HG02588 (cell line): ENCODE results near the gene HRH2.
"Not testable (repeated sequence)": the region's sequence is repeated elsewhere in the genome, so short reads cannot be mapped to it uniquely, and the experiment has no call there.

ENCODE experiments used
- ATAC-seq: cut with Tn5 transposase; IDR thresholded peaks from one replicate; pipeline ENCODE4 v1.9.1; 2021; ENCODE audit warnings: mild to moderate bottlenecking, moderate library complexity; ENCODE audit not compliant: unreplicated experiment

HRH2 gene

DNA sequence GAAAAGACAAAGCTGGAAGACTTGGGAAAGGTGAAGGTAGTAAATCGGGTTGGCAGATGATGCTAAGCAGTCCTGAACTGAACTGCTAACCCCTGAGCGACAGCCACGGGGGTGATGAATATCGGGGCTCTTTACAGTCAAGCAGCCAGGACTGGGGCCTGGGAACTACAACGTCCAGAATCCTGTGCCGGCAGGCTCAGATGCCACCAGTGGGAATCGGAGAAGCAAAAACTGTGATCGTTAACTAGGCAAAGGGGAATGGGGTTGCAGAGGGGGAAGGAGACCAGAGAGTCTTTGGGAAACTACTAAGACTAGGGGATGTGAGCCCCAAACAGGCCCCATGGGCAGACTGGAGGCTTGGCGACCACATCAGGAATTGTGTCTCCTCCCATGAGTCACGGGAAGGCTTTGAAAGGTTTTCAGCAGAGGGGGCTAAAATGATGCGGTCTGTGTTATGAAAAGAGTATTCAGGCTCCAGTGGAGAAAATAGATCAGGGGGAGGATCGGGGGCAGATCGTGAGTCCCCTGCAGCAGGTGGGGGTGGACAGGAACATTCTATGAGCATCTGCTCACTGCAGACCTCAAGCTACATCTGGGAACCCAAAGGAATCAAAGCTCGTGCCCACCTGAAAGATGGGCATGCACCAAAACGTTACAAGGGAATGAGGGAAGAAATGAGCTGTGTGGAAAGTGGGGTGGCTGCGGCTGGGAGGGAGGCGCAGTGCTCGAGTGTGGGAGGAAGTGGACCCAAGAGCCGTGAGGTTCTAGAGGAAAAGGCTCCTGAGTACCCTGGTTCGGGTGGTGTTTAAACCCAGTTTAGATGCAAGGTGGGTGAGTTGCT, 53.8 kb downstream of the HRH2 start:
- ATAC-seq: no peak

DNA sequence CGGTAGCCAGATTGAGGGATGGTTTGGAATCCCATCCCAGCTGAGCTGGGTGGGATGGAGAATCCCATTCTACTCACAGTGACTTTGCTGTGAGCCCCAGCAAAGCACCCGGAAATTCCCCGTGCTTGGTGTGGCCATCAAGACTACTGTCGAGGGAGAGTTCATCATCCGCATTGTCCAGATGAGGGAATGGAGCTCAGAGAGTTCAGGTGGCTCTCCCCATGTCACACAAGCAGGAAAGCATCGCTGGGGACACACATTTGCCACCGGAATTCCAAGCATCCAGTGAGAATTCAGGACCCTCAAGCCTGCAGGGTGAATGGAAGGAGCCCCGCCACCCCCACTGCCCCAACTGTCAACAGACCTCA, 54.4 kb downstream of the HRH2 start:
- ATAC-seq: no peak

DNA sequence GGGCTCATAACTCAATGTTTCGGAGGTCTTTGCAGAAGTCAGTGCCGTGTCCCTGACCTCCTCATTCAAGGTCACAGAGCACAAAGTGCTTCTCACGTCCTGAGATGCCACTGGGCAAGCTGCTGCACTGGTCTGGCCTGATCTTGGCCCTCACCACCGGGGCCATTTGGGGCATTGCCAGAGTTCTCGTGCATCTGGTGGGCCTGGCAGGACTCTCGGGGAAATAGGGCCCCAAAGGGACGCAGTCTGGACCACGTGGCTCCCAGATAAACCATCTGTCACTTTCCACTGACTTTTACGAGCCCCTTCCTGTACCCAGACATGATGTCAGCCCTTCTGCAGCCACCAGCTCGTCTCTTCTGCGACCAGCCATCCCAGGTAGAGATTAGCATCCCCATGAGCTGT, 54.8 kb downstream of the HRH2 start:
- no peak for ATAC-seq

DNA sequence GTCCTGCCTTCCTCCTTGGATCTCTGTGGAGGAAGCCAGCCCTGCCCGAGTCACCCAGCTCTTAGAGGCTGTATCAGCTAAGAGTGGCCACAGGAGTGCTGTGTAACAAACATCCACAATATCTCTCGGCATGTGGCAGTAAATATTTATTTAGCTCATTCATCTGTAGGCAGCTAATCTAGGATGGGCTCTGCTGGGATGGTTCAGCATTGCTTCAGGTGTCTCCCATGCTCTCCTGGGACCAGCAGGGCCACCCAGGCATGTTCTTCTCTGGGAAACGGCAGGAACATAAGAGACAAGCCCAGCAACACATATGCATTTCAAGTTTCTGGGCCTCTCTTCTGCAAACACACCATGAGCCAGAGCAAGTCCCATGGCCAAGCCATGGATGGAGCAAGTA, 56.1 kb downstream of the HRH2 start:
- ATAC-seq: no peak

DNA sequence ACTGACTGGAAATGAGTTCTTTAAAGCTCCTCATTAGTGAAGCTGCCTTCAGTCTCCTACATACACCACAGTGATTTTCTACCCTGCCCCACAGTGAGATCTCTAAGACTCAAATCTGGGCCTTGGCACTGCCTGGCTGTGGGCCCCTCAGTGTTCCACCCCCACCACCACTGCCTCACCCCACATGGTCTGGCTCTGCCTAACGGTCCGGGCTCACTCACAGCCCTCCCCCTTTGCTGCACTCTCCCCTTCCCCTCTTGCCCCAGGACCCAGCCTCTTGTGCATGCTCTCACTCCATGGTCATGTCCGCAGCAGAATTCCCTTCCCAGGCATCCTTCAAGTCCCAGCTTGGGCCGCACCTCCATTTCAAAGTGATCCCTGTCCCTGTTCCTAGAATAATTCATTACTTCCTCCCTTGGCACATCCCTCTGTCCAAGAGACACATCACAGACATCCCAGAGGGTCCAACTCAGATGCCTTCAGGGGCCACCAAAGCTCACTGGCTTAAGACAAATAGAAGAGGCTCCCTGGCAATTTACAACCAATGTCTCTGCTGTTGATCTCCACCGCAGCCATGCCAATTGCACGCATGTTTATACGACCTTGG, 56.7 kb downstream of the HRH2 start:
- no peak for ATAC-seq

DNA sequence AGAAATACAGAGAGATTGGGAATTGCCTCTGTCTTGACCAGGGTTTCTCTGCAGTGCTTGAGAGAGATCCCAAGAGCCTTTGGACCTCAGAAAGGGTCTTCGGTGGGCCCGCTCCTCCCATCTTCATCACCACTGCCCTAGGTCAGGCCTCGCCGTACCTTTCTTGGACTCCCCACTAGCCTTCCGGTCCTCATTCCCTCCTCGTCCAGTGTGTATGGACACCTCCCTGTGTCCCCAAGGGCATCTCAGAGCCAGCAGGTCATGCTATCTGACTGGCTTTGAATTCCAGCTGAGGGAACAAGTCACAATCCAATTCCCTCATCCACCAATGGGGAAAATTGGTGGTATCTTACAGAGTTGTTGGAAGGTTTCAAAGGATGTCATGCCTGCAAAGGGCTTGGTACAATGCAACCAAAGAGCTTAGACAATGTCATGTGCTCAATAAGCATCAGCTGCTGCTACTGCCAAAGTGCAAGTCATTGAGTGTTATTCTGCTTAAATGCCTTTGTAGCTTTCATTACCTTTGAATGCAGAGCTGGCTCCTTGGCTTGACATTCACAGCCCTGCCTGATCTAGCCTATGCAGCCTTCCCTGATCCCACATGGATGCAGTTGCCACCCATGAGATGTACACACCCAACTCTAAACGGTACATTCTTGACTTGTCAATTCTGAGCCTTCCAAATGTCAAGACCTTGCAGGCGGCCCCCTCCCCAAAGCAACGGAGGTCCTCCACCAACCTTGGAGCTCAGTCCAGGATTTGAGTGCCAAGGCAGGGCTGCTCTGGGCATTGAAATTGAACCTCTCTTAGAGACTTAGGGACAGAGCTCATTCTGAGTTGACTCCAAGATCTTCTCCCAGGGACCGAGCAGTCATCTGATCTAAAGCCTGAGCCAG, 58.0 kb downstream of the HRH2 start:
- no peak for ATAC-seq

DNA sequence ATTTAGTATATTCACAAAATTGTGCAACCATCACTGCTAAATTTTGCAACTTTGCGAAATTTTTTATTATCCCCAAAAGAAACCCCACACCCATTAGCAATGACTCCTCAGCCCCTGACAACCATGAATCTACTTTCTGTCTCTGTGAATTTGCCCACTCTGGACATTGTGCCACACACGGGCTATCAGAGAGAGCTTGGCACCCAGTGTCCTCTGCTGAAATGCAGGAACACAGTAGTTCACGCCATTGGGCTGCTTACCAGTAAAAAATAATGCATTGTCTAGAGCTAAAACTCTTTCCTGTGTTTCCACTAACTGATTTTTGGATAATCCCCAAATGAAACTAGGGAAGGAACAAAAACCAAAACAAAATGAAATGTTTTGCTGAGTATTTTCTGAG, 60.0 kb downstream of the HRH2 start:
- ATAC-seq: no peak

DNA sequence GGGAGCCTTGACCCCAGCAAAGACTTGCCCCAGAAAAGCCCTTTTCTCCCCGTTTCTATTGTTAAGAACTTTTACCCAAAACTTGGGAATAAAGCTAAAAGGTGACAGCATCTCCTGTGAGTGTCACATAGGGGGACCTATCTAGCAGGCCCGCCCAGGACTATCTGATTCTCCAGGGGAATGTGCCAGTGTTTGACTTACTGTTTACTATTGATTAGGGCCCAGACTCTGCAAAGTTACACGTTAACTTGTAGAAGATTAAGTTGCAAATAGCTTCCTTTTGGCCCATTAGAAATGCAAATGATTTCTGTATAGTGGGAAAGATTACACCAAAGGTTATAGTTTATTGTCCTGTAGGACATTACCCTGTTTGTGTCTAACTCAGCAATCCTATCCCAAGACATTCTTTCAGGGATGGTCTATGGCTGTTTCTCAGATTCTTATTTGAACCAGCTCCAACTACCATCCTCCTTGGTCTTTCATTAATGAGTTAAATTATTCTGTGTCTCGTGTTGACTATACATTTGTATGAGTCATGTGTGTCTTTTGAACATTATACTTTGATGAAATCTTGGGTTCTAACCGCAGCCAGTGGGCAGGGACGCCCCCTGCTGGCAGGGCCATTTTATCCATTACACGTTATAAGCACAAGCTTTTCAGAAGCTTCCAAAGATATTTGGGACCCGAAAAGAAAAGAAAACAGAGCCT, 60.7 kb downstream of the HRH2 start:
- ATAC-seq: no peak

DNA sequence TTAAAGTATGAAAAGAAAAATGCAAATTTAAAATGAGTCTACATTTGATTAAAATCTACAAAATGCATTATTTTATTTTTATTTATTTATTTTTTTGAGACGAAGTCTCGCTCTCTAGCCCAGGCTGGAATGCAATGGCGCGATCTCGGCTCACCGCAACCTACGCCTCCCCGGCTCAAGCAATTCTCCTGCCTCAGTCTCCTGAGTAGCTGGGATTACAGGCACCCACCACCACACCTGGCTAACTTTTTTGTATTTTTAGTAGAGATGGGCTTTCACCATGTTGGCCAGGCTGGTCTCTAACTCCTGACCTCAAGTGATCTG, 61.2 kb downstream of the HRH2 start:
- ATAC-seq: not testable (repeated sequence)

DNA sequence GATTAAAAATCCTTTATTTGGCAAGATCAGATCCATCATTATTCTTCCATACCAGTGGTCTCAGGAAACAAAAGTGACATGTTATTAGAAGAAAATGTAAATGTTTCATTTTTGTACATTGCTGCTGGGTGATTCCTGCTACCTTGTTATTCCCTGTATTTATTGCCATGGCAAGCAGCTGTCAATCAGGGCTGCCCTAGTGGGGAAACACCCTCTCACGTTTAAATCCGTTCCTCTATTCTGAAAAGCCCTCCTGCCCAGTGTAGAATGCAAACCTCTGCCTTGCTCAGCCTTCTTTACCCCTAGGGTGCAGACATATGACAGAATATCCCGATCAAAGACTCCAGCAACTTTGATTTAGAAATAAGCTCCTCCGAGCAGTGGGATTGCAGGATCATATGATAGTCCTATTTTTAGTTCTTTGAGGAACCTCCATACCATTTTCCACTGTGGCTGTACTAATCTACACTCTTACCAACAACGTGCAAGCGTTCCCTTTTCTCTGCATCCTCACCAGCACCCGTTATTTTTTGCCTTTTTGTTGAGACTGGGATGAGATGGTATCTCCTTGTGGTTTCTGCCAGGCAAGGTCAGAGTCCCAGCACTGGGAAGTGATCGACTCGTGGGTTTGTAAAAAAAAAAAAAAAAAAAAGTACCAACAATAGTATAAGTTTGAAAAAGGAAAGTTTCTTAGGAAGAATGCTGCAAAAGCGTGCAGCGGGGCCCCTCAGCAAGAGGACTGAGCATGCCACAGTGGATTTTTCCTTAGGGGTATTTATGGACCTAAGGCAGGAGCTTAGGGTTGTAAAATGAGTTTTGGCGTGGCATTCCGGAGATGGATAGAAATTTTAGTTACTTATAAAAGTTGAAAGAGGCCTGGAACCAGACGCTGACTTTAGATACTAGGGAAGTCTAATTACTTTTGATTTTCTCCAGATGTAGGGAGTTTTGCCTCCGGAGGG, 66.7 kb downstream of the HRH2 start:
- no peak for ATAC-seq

DNA sequence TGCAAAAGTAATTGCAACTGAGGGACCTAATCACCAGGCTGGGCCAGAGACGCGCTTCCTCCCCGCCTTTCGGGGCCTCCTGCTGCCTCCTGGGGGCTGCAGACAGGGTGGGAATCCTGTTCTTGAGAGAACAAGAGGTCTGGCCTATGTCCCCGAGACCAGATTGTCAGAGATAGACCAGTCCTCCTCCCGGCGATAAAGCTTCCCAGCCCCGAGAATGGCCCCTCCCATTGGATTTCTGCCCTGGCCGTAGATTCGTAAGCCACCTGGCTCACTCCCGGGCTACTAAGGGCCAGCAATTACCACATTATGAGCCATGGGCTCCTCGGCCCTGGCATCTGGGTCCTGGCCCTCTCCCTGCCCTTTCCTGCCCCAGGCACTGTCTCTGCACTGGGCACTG, 70.4 kb downstream of the HRH2 start:
- no peak for ATAC-seq

DNA sequence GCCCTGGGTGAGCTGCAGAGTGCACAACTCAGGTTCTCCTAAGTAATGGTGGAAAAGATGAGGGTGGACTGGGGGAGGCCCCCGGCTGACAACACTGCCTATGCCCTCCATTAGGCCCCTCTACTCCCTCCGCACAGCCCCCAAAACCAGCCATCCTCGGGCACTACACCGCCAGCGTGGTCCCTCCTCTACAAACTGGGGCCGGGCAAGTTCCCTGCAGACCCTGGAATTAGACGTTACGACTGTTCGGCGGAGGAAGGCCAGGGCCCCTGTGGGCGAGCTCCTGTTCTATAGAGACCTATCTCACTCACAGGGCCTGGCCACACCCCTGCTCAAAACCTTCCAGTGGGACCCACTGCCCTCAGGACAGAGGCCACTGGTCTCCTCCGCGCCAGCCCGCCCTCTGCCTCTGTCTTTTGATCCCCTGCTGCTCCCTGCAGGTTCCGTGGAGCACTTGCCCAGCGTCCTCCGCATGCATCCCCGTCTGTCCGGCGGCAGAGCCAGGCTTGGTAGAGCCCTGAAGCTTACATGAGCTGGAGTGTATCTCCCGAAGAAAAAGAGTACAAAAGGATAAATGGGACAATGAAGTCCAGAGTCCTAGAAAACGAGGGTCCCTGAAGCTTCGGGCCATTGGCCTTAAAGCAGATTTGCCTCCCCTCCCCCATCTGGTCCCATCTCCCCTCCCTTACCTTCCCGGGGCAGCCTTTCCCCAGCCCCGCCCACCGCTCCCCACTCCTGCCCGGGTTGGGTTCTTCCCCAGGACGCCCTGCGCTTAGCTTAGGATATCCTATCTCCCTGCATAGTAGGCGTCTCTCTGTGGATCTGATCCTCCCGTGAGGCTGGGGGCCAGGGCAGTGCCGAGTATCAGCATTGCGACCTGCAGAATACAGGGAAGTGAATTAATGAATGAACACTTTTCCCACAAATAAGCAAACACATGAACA, 71.3 kb downstream of the HRH2 start:
- no peak for ATAC-seq

DNA sequence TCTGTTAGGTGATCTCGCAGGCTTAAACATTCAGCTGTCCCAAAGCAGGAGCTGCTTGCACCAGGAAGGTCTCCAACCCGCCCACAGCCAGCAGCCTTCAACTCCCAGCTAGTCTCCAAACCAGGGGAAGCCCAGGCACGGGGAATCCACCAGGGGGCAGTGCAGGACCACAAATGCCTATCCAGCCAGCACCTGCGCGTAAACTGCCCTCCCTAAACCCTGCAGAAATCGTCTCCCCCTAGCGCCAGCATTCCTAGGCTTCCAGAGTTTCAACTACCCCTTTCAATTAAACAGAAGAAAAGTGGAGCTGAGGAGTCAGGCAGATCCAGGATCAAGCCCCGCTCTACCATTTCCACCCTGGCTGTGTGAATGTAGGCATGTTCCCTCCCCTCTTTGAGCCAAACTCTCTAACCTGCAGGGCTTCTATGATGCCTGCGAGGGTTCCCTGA, 72.0 kb downstream of the HRH2 start:
- peak; percentile 80 for ATAC-seq

DNA sequence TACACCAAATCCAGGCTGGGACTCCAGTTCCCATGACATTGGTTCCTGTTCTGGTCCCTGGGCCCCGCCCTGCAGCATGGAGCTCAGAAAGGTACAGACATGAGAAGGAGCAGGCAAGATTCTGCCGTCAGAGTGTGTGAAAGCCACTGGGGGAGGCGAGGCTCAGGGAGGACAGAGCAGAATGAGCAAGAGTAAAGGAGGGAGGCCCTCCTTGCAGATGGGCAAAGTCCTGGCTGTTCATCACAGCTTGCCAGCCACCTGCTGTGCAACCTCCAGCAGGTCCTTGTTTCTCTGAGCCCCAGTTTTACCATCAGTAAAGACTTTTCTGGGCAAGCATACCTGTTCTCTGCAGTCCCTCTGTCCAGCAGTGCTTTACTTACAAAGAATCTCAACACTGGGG, 73.3 kb downstream of the HRH2 start:
- ATAC-seq: no peak

DNA sequence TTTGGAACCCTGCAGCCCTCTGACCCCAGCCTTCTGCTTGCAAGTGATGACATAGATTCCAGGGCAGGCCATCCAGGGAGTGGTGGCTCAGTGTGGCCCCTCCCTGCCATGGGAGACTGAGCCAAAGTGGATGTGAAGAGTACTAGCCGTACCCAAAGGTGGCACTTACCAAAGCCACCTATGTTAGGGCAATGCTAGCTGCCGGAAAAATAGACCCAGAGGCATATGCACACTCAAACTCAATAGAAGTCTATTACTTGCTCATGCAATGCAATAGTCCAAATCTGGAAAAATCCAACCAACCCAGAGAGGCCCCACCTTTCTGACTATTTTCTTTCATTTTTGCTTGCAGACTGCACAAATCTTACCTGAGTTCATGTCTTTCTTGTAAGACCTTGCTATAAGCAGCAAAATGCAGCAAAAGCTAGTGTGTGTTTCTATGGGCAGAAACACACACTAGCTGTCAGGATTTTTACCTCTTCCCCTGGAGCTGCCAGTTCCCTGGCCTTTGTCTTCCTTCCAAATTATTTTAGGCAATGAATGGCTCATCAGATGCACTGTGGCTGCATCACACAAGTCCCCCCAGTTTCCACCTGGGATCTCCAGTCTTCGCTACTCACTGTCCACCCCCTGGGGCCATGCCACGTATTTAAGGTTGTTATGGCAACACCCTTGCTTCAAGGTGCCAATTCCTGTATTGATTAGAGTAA, 74.0 kb downstream of the HRH2 start:
- ATAC-seq: no peak

DNA sequence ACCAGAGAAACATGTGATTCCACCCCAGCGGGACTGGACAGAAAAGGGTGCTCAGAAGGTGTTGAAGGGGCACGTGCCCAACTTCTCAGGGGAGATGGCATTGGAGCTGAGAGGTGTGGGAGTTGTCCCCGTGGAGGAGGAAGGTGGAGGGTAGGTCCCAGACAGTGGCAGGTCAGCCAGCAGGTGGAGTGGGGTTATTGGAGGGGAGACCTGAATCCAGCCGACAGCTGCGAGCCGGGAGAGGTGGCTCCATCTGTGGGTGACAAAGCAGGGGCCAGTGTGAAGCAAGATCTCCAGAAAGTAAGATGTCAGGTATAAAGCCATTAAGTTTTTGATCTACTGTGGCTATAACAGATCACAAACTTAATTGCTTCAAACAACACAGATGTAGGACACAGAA, 75.1 kb downstream of the HRH2 start:
- ATAC-seq: no peak

DNA sequence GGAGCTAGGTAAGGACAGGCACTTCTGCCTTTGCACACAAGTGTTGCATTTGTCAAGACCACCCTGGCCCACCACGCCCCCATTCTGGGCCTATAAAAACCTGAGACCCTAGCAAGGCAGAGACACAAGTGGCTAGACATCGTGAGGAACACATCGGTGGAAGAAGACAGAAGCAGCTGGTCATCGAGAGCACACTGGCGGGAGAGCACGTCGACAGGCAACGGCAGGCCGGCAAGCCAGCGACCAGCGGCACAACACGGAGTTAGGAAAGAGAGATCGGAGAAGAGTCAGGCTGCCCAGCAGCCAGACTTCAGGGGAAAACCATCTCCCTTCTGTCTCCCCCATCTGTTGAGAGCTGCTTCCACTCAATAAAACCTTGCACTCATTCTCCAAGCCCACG, 76.1 kb downstream of the HRH2 start:
- ATAC-seq: no peak

DNA sequence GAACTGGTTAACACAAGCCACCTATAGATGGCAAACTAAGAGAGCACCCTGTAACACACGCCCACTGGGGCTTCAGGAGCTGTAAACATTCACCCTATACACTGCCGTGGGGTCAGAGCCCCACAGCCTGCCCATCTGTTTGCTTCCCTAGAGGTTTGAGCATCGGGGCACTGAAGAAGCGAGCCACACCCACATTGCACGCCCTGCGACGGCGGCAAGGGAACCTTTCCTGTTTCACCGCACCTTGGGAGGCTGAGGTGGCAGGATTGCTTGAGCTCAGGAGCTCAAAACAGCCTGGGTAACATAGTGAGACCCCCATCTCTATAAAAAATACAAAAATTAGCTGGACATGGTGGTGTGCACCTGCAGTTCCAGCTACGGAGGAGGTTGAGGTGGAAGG, 76.6 kb downstream of the HRH2 start:
- ATAC-seq: no peak
